Immature natural killer cell (primary cell): ENCODE data around the gene DDIT4. TPM values are rescaled to one million over a fixed set of nuclear protein-coding genes. Genes with fewer than 3 reads are reported as not detected.
"Not testable (repeated sequence)": the region's sequence is repeated elsewhere in the genome, so short reads cannot be mapped to it uniquely, and the experiment has no call there.

Source experiments
- DNase-seq, 3 donors: peaks; one replicate each; pipeline ENCODE4 v3.0.0; 2022; ENCODE audit warnings: mixed read lengths in 1 of 3
- H3K27ac Mint-ChIP-seq, 6 donors: one replicate each; pipeline ENCODE4 v1.8.0; 2020; ENCODE audit warnings: mixed read lengths in 6 of 6, mild to moderate bottlenecking in 5 of 6, inconsistent platforms in 4 of 6, moderate library complexity in 3 of 6
- H3K27me3 Mint-ChIP-seq, 3 donors: one replicate each; pipeline ENCODE4 v1.8.0; 2020 to 2021; ENCODE audit warnings: low read depth in 3 of 3, mild to moderate bottlenecking in 3 of 3, mixed read lengths in 3 of 3, moderate library complexity in 3 of 3, inconsistent platforms in 1 of 3
- H3K36me3 Mint-ChIP-seq, 3 donors: one replicate each; pipeline ENCODE4 v1.8.0; 2020; ENCODE audit warnings: mixed read lengths in 3 of 3, inconsistent platforms in 2 of 3, mild to moderate bottlenecking in 2 of 3
- H3K4me1 Mint-ChIP-seq, 2 donors: one replicate each; pipeline ENCODE4 v1.8.0; 2020; ENCODE audit warnings: inconsistent platforms in 2 of 2, mild to moderate bottlenecking in 2 of 2, mixed read lengths in 2 of 2, moderate library complexity in 1 of 2
- H3K4me3 Mint-ChIP-seq, 5 donors: one replicate each; pipeline ENCODE4 v1.8.0; 2020; ENCODE audit warnings: mild to moderate bottlenecking in 5 of 5, mixed read lengths in 5 of 5, inconsistent platforms in 3 of 5, moderate library complexity in 3 of 5
- H3K9me3 Mint-ChIP-seq, 6 donors: one replicate each; pipeline ENCODE4 v1.8.0; 2020; ENCODE audit warnings: mild to moderate bottlenecking in 6 of 6, mixed read lengths in 6 of 6, inconsistent platforms in 4 of 6, moderate library complexity in 3 of 6
- polyA plus RNA-seq, 3 donors: library from polyadenylated mRNA; unstranded; fragments of 300-500 nt; fragmentation: Illumina TruSeq; gene quantifications; one replicate each; pipeline ENCODE4 v1.2.3, GENCODE V29; 2021

DDIT4 gene
- polyA plus RNA-seq, 3 donors from 2014 or later, result 437 to 876 (median 450) TPM

DNA sequence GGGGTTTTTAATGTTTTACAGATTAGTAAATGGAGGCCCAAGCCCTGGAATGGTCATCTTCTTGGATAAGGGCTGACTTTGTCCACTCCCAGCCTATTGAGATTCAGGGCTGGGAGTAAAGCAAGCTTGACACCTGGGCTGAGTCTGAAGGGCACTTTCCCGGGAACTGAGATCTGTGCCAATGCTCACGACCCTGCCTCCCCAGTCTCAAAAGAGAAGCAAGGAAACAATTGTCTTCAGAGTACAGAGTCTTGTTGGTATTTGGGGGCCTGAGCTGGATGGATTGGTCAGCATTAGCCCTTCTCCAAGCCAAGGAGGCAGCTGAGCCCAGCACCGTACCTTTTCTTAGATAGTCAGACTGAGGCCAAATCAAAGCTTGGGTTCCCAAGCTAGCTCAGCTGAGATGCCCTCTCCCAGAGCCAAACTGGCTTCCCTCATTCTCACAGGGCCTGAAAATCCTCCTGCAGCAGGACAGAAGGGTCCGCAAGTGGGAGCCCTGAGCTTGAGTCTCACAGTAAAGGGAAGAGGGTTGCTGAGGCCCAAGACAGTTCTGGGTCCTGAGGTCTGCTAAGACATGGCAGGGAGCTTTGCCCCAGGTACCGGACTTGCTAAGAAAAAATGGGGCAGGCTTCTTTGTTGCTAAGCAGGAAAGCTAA lies 3.7 kb downstream of the DDIT4 start:
- peak overlapping the region in 1 of 5 donors; percentile 99 for H3K4me3 Mint-ChIP-seq
- H3K27me3 Mint-ChIP-seq, result peaks cover 8 to 34% (median 24%) of the 10 kb centered on the region in 3 donors
- DNase-seq, result no peak
- peaks cover 40% of the 10 kb centered on the region in 2 donors for H3K4me1 Mint-ChIP-seq
- H3K9me3 Mint-ChIP-seq, result no peaks in the 10 kb centered on the region
- H3K27ac Mint-ChIP-seq, result peak overlapping the region; percentile 80 to 99 (median 92)
- H3K36me3 Mint-ChIP-seq, result peaks cover 20 to 28% (median 24%) of the 10 kb centered on the region in 3 donors

GRCh38 chr10:72277996-72278667 lies 4.4 kb downstream of the DDIT4 start:
- H3K36me3 Mint-ChIP-seq, result peaks cover 20 to 28% (median 24%) of the 10 kb centered on the region in 3 donors
- no peaks in the 10 kb centered on the region for H3K9me3 Mint-ChIP-seq
- H3K27me3 Mint-ChIP-seq, result peaks cover 8 to 34% (median 24%) of the 10 kb centered on the region in 3 donors
- H3K27ac Mint-ChIP-seq, result peak overlapping the region; percentile 77 to 99 (median 92)
- H3K4me3 Mint-ChIP-seq, result peak overlapping the region in 2 of 5 donors; percentile 11 to 42
- H3K4me1 Mint-ChIP-seq, result peaks cover 35 to 36% of the 10 kb centered on the region in 2 donors
- no peak for DNase-seq

DNA sequence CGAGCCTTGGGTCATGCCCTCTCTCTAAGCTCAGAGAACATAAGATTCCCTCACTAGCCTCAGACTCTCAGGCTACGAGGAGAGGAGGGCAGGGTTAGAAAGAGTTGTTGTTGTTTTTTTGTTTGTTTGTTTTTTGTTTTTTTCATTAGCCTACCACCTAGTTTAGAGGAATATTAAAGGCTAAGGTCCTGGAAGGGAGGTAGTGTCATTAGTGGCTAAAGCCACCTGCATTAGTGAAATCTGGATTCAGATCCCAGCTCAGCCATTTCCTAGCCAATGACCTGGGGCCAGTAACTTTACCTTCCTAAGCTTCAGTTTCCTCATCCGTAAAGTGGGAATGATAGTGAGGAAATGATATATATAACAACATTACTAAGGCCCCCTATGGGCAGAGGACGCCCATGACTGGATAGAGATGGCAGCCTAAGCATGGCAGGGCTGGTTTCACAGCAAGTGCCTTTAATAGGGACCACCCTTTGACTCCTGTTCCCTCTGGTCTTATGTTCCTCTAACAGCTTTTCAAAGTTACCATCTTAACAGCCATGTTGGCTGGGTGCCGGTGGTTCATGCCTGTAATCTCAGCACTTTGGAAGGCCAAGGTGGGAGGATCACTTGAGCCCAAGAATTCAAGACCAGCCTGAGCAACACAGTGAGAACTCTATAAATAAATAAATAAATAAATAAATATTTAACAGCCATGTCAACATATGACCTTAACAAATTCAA lies 5.1 kb downstream of the DDIT4 start:
- peak overlapping the region; percentile 69 to 99 (median 86) for H3K27ac Mint-ChIP-seq
- no peaks in the 10 kb centered on the region for H3K9me3 Mint-ChIP-seq
- H3K27me3 Mint-ChIP-seq, result peaks cover 6 to 29% (median 20%) of the 10 kb centered on the region in 3 donors
- peak overlapping the region in 1 of 5 donors; percentile 42 for H3K4me3 Mint-ChIP-seq
- peaks cover 35% of the 10 kb centered on the region in 2 donors for H3K4me1 Mint-ChIP-seq
- H3K36me3 Mint-ChIP-seq, result peaks cover 20 to 27% (median 24%) of the 10 kb centered on the region in 3 donors
- no peak for DNase-seq

- Mint-ChIP-seq H3K27me3 (peaks cover 5 to 23% (median 17%) of the 10 kb centered on the region in 3 donors), H3K27ac (peak overlapping the region in 2 of 6 donors; percentile 60 to 65), H3K4me1 (peaks cover 35 to 36% of the 10 kb centered on the region in 2 donors), H3K36me3 (peaks cover 19 to 23% (median 22%) of the 10 kb centered on the region in 3 donors)
- not testable (repeated sequence) for H3K9me3 Mint-ChIP-seq, DNase-seq, H3K4me3 Mint-ChIP-seq
These were observed 5.9 kb downstream of the DDIT4 start for GRCh38 chr10:72279587-72279986.

DNA sequence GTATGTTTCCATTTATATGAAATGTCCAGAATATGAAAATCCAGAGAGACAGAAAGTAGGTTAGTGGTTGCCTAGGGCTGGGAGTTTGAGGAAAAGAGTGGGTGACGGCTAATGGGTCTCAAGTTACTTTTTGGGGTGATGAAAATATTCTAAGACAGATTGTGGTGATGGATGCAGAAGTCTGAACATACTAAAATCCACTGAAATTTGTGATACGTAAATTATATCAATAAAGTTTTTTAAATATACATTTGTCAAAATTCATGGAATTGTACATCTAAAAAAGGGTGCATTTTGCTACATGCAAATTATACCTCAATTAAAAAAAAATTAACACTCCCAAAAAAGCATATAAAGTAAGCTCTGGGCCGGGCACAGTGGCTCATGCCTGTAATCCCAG lies 9.4 kb downstream of the DDIT4 start:
- Mint-ChIP-seq H3K4me1 (peaks cover 23 to 26% of the 10 kb centered on the region in 2 donors), H3K36me3 (no peaks in the 10 kb centered on the region), H3K4me3 (no peak overlapping the region), H3K27ac (peak overlapping the region in 1 of 6 donors; percentile 26), H3K27me3 (peaks cover 0 to 2% (median 0%) of the 10 kb centered on the region in 3 donors), H3K9me3 (no peaks in the 10 kb centered on the region)
- DNase-seq, result no peak

- Mint-ChIP-seq H3K4me3 (no peak overlapping the region), H3K27ac (peak overlapping the region; percentile 49 to 82 (median 68)), H3K27me3 (peaks cover 0 to 2% (median 0%) of the 10 kb centered on the region in 3 donors), H3K36me3 (no peaks in the 10 kb centered on the region), H3K9me3 (no peaks in the 10 kb centered on the region), H3K4me1 (peaks cover 22 to 23% of the 10 kb centered on the region in 2 donors)
- DNase-seq, result no peak
These were observed 12.3 kb downstream of the DDIT4 start for GRCh38 chr10:72285972-72286521.

- no peak overlapping the region for H3K4me3 Mint-ChIP-seq
- DNase-seq, result no peak
- peaks cover 0 to 8% (median 3%) of the 10 kb centered on the region in 3 donors for H3K27me3 Mint-ChIP-seq
- no peaks in the 10 kb centered on the region for H3K36me3 Mint-ChIP-seq
- peaks cover 34 to 47% of the 10 kb centered on the region in 2 donors for H3K4me1 Mint-ChIP-seq
- peaks cover 0 to 1% (median 0%) of the 10 kb centered on the region in 6 donors for H3K9me3 Mint-ChIP-seq
- peak overlapping the region in 2 of 6 donors; percentile 39 to 67 for H3K27ac Mint-ChIP-seq
These were observed 17.4 kb downstream of the DDIT4 start for GRCh38 chr10:72291019-72291532.

DNA sequence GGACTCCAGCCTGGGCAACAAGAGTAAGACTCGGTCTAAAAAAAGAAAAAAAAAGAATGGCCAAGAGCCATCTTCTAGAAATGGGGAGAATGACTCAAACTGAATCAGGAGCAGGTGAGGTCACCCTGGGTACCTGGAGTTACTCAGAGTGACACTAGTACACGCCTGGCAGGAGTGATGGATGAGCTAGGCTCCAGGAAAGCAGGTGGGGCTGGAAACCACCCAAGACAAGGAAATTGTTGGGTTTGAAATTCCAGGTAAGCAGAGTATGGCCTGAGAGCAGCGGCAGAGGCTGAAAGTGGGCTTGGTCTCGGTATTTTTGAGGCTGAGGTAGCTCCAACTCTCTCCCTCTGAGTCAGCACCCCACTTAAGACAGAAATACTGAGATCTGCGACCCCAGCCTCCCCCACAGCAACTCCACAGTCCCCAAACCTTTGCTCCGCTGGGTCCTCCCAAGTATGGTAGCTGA lies 18.5 kb downstream of the DDIT4 start:
- Mint-ChIP-seq H3K27me3 (peaks cover 4 to 15% (median 7%) of the 10 kb centered on the region in 3 donors), H3K4me3 (no peak overlapping the region), H3K27ac (peak overlapping the region in 5 of 6 donors; percentile 50 to 91 (median 79)), H3K4me1 (peaks cover 33 to 49% of the 10 kb centered on the region in 2 donors), H3K9me3 (peaks cover 0 to 3% (median 0%) of the 10 kb centered on the region in 6 donors), H3K36me3 (no peaks in the 10 kb centered on the region)
- DNase-seq, result no peak

GRCh38 chr10:72295330-72295910 lies 21.7 kb downstream of the DDIT4 start:
- H3K9me3 Mint-ChIP-seq, result peaks cover 0 to 4% (median 0%) of the 10 kb centered on the region in 6 donors
- peak overlapping the region; percentile 57 to 100 (median 92) for H3K27ac Mint-ChIP-seq
- peaks cover 13 to 23% (median 18%) of the 10 kb centered on the region in 3 donors for H3K27me3 Mint-ChIP-seq
- no peaks in the 10 kb centered on the region for H3K36me3 Mint-ChIP-seq
- DNase-seq, result no peak
- peaks cover 53 to 61% of the 10 kb centered on the region in 2 donors for H3K4me1 Mint-ChIP-seq
- peak overlapping the region in 4 of 5 donors; percentile 36 to 69 (median 43) for H3K4me3 Mint-ChIP-seq

- Mint-ChIP-seq H3K4me1 (peaks cover 61 to 63% of the 10 kb centered on the region in 2 donors), H3K4me3 (peak overlapping the region; percentile 82 to 90 (median 88)), H3K27ac (peak overlapping the region; percentile 91 to 100 (median 100)), H3K27me3 (peaks cover 14 to 23% (median 18%) of the 10 kb centered on the region in 3 donors)
- not testable (repeated sequence) for H3K36me3 Mint-ChIP-seq, DNase-seq, H3K9me3 Mint-ChIP-seq
These were observed 23.1 kb downstream of the DDIT4 start for GRCh38 chr10:72296829-72297280.

DNA sequence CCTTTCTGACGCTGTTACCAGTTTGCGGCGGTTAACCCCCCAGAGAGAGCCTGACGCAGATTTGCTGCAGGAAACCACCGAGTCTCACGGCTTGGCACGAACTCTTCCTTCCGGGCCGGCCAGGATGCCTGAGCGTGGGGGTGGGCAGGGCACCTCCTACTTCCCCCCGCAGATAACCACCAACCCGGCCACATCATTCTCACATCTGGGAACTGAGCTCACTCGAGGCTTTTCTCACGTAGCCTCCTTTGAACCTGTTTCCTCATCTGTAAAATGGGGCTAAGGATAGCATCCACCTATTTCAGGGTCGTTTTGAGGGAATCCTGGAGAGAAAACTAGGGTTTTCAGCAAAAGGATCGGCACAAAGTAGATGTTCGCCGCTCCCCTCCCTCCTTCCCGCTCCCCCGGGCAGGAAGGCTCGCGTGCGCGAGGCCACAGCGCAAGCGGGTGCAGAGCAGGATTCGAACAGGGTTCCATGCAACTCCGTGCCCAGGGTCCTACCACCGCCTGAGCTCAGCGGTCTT lies 23.6 kb downstream of the DDIT4 start:
- DNase-seq, result peak; percentile 99
- peak overlapping the region; percentile 82 to 90 (median 88) for H3K4me3 Mint-ChIP-seq
- peaks cover 0 to 4% (median 0%) of the 10 kb centered on the region in 6 donors for H3K9me3 Mint-ChIP-seq
- H3K36me3 Mint-ChIP-seq, result no peaks in the 10 kb centered on the region
- peaks cover 61 to 62% of the 10 kb centered on the region in 2 donors for H3K4me1 Mint-ChIP-seq
- peaks cover 14 to 23% (median 18%) of the 10 kb centered on the region in 3 donors for H3K27me3 Mint-ChIP-seq
- H3K27ac Mint-ChIP-seq, result peak overlapping the region; percentile 91 to 100 (median 100)

DNA sequence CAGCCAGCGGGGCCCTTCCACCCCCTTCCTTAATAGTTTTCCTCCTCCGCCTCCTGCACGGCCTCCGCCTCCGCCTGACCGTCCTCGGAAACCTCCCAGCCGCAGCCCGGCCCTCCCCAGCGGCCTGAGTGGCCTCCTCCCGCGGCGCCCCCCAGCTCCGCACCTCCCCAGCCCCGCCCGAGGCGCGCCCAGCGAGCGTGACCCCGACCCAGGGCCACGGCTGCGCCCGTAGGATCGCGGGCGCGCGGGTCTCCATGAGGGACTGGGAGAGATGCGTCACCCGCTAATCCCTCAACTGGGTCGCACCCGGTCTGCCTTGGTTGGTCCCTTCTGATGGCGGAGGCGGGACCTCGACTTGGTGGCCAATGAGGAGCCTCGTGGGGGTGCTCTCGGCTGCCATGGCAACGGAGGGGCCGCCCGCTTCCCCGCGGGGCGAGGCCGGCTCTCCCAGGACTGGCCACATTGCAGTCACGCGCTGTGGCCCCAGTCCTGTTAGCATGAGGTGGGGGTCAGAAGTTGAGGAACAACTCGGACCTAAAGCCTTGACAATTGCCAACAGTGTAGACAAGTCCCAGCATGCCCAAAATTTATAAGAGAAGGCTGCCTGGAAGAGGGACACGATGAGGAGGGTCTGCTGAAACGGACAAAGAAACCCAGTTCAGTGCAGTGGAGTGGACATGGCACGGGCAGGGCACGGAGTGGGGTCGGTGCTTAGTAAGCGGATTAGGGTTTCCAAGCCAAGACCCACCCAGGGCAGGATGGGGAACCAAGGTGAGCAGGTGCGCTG lies 24.3 kb downstream of the DDIT4 start:
- H3K4me1 Mint-ChIP-seq, result peaks cover 55 to 56% of the 10 kb centered on the region in 2 donors
- H3K9me3 Mint-ChIP-seq, result peaks cover 0 to 4% (median 0%) of the 10 kb centered on the region in 6 donors
- no peaks in the 10 kb centered on the region for H3K36me3 Mint-ChIP-seq
- peak overlapping the region; percentile 91 to 100 (median 100) for H3K27ac Mint-ChIP-seq
- peaks cover 14 to 23% (median 18%) of the 10 kb centered on the region in 3 donors for H3K27me3 Mint-ChIP-seq
- peak overlapping the region; percentile 82 to 90 (median 88) for H3K4me3 Mint-ChIP-seq
- DNase-seq, result peak; percentile 92 to 94 (median 94)
